B cell (primary cell): ENCODE results near the gene GTF3A.

Experiments
- CTCF ChIP-seq: fragments of 200-600 bp; IDR thresholded peaks from one replicate; pipeline ENCODE4 v1.8.0; 2022; ENCODE audit warnings: antibody characterized with exemption, mild to moderate bottlenecking
- EZH2 ChIP-seq: IDR thresholded peaks from 2 replicates; pipeline ENCODE4 v1.6.1; 2012; ENCODE audit warnings: borderline replicate concordance, low read depth, mild to moderate bottlenecking, moderate library complexity, low read length; ENCODE audit not compliant: insufficient read depth, poor library complexity, severe bottlenecking

GRCh38 chr13:27396252-27396846, 28.1 kb upstream of the GTF3A start:
- TF ChIP-seq CTCF (no peak), EZH2 (no peak)
